ENCODE measurements around the gene PXMP2.

DNA sequence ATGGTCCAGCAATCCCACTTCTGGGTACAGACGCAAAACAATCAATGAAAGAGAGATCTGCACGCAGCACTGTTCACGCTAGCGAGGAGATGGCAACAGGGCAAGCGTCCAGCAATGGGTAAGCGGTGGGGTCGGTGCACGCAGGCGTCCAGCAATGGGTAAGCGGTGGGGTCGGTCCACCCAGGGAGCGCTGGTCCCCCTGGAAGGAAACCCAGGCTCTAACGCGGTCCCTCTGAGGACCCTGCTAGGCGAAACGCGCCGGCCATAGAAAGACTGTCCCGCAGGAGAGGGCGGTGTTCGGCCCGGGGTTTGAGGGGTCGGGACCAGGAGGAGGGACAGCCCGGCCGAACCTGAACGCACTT is 22.6 kb downstream of the PXMP2 start:
- TF ChIP-seq CTCF (conservative IDR thresholded peaks at IDR 0.05; ENCODE audit: low read depth, low read length) (no peak), EZH2phosphoT487 (IDR thresholded peaks at IDR 0.05; ENCODE audit: borderline replicate concordance, low read length) (no peak), EZH2 (IDR thresholded peaks at IDR 0.05; ENCODE audit: low read length, unreplicated experiment) (no peak)
